Activated naive CD8-positive, alpha-beta T cell treated with anti-CD3 and anti-CD28 coated beads for 36 hours (primary cell): ENCODE data around the gene FAM98A. TPM values are rescaled to one million over a fixed set of nuclear protein-coding genes. Genes with fewer than 3 reads are reported as not detected.

Experiments
- DNase-seq: peaks from one replicate; pipeline ENCODE4 v3.0.0; 2021
- H3K27ac Mint-ChIP-seq: one replicate; pipeline ENCODE4 v1.8.0; 2022; ENCODE audit warnings: mild to moderate bottlenecking, moderate library complexity, mixed read lengths
- H3K27me3 Mint-ChIP-seq: one replicate; pipeline ENCODE4 v1.8.0; 2022; ENCODE audit warnings: mild to moderate bottlenecking, mixed read lengths
- H3K36me3 Mint-ChIP-seq: one replicate; pipeline ENCODE4 v1.8.0; 2021; ENCODE audit warnings: mild to moderate bottlenecking, mixed read lengths
- H3K4me1 Mint-ChIP-seq: one replicate; pipeline ENCODE4 v1.8.0; 2021; ENCODE audit warnings: mixed read lengths
- H3K4me3 Mint-ChIP-seq: one replicate; pipeline ENCODE4 v1.8.0; 2022; ENCODE audit warnings: mild to moderate bottlenecking, moderate library complexity, mixed read lengths
- H3K9me3 Mint-ChIP-seq: one replicate; pipeline ENCODE4 v1.8.0; 2022; ENCODE audit warnings: mixed read lengths
- total RNA-seq, 2 experiments: library from RNA; stranded (reverse); gene quantifications; one replicate each; pipeline ENCODE4 v1.2.3, GENCODE V29; 2021

The FAM98A gene
- total RNA-seq, 2 experiments from 2014 or later, result 74.3 to 77.3 TPM

DNA sequence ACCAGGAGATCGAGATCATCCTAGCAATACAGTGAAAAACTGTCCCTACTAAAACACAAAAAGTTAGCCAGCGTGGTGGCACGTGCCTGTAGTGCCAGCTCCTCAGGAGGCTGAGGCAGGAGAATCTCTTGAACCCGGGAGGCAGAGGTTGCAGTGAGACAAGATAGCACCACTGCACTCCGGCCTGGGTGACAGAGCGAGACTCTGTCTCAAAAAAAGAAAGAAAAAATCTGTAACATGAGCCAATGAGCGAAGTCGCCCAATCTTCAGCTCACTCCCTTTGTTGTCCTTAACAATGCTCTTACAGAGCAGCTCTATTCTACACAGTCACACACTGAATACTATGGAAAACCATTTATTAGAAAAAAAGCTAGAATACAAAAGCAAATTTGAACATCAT, 22.0 kb downstream of the FAM98A start:
- no peaks in the 10 kb centered on the region for H3K27me3 Mint-ChIP-seq
- H3K4me1 Mint-ChIP-seq, result peaks cover 8% of the 10 kb centered on the region
- peaks cover 1% of the 10 kb centered on the region for H3K36me3 Mint-ChIP-seq
- H3K27ac Mint-ChIP-seq, result no peak overlapping the region
- DNase-seq, result no peak
- no peak overlapping the region for H3K4me3 Mint-ChIP-seq
- H3K9me3 Mint-ChIP-seq, result no peaks in the 10 kb centered on the region

GRCh38 chr2:33573657-33574056, 25.4 kb downstream of the FAM98A start:
- Mint-ChIP-seq H3K27me3 (no peaks in the 10 kb centered on the region), H3K4me1 (peaks cover 6% of the 10 kb centered on the region), H3K9me3 (no peaks in the 10 kb centered on the region), H3K27ac (no peak overlapping the region), H3K36me3 (no peaks in the 10 kb centered on the region), H3K4me3 (no peak overlapping the region)
- DNase-seq, result no peak

GRCh38 chr2:33570681-33571080, 28.4 kb downstream of the FAM98A start:
- Mint-ChIP-seq H3K4me3 (no peak overlapping the region), H3K9me3 (no peaks in the 10 kb centered on the region), H3K4me1 (peaks cover 6% of the 10 kb centered on the region), H3K27ac (no peak overlapping the region), H3K27me3 (no peaks in the 10 kb centered on the region), H3K36me3 (peaks cover 2% of the 10 kb centered on the region)
- DNase-seq, result no peak

- H3K4me1 Mint-ChIP-seq, result no peaks in the 10 kb centered on the region
- H3K4me3 Mint-ChIP-seq, result no peak overlapping the region
- no peaks in the 10 kb centered on the region for H3K9me3 Mint-ChIP-seq
- H3K36me3 Mint-ChIP-seq, result peaks cover 18% of the 10 kb centered on the region
- no peak for DNase-seq
- H3K27ac Mint-ChIP-seq, result no peak overlapping the region
- no peaks in the 10 kb centered on the region for H3K27me3 Mint-ChIP-seq
Observed at GRCh38 chr2:33561872-33562271, 37.2 kb downstream of the FAM98A start.

DNA sequence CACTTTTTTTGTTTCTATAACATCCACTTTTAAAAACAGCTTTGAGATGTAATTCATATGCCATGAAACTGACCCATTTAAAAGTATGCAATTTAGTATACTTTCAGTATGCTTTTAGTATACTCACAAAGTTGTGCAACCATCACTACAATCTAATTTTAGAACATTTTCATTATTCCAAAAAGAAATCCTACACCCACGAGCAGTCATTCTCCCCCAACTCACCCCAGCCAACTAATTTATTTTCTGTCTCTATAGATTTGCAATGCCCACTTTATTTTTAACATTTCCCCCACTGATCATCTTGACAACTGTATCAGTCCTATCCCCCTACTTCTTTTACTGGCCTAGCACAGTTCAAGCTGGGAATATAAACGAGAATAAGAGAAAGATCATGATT, 39.1 kb downstream of the FAM98A start:
- Mint-ChIP-seq H3K27me3 (no peaks in the 10 kb centered on the region), H3K36me3 (peaks cover 13% of the 10 kb centered on the region), H3K27ac (no peak overlapping the region), H3K4me1 (peaks cover 1% of the 10 kb centered on the region), H3K9me3 (no peaks in the 10 kb centered on the region), H3K4me3 (no peak overlapping the region)
- DNase-seq, result no peak

- no peaks in the 10 kb centered on the region for H3K27me3 Mint-ChIP-seq
- H3K4me3 Mint-ChIP-seq, result no peak overlapping the region
- H3K9me3 Mint-ChIP-seq, result no peaks in the 10 kb centered on the region
- DNase-seq, result no peak
- H3K4me1 Mint-ChIP-seq, result peaks cover 6% of the 10 kb centered on the region
- no peak overlapping the region for H3K27ac Mint-ChIP-seq
- peaks cover 19% of the 10 kb centered on the region for H3K36me3 Mint-ChIP-seq
Observed at GRCh38 chr2:33559328-33559727, 39.8 kb downstream of the FAM98A start.

GRCh38 chr2:33555681-33556080, 43.4 kb downstream of the FAM98A start:
- H3K36me3 Mint-ChIP-seq, result peaks cover 15% of the 10 kb centered on the region
- H3K4me1 Mint-ChIP-seq, result peaks cover 6% of the 10 kb centered on the region
- no peak overlapping the region for H3K27ac Mint-ChIP-seq
- DNase-seq, result no peak
- H3K9me3 Mint-ChIP-seq, result peaks cover 1% of the 10 kb centered on the region
- no peak overlapping the region for H3K4me3 Mint-ChIP-seq
- H3K27me3 Mint-ChIP-seq, result no peaks in the 10 kb centered on the region

DNA sequence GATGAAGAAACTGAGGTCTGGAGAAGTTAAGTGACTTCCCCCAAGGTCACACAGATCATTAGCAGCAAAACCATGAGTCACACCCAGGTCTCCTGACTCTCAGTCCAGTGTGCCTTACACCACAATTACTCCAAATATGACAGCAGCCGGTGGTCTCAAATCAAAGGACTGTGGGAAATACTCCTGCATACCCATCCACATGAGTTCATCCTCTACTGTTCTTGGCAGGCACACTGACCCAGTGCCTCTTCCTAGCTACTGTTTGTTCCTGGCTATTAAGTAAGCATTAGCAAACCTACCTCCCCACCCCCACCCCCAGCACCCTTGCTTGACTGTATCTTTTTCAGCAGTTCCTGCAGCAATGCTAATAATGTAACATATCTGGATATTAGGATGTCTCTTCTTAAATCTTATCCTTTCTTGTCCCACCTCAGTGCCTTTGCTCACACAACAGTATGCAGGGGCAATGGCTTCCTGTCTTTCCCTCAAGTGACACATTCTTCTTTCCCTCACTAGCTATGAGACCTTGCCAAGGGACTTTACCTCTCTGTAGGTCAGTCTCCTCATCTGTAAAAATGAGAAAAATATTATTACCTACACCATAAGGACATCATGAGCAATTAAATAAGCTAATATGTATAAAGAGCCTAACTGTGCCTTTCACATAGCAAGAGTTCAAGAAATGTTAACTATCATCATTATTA, 46.2 kb downstream of the FAM98A start:
- no peak for DNase-seq
- Mint-ChIP-seq H3K9me3 (peaks cover 1% of the 10 kb centered on the region), H3K36me3 (peaks cover 16% of the 10 kb centered on the region), H3K27me3 (no peaks in the 10 kb centered on the region), H3K4me1 (peaks cover 6% of the 10 kb centered on the region), H3K27ac (no peak overlapping the region), H3K4me3 (no peak overlapping the region)

- peaks cover 1% of the 10 kb centered on the region for H3K9me3 Mint-ChIP-seq
- H3K27ac Mint-ChIP-seq, result no peak overlapping the region
- peaks cover 6% of the 10 kb centered on the region for H3K4me1 Mint-ChIP-seq
- no peak overlapping the region for H3K4me3 Mint-ChIP-seq
- DNase-seq, result no peak
- no peaks in the 10 kb centered on the region for H3K27me3 Mint-ChIP-seq
- peaks cover 16% of the 10 kb centered on the region for H3K36me3 Mint-ChIP-seq
Observed at GRCh38 chr2:33550206-33550605, 48.9 kb downstream of the FAM98A start.

- Mint-ChIP-seq H3K27me3 (no peaks in the 10 kb centered on the region), H3K27ac (no peak overlapping the region), H3K4me3 (no peak overlapping the region), H3K36me3 (peaks cover 6% of the 10 kb centered on the region), H3K9me3 (no peaks in the 10 kb centered on the region), H3K4me1 (no peaks in the 10 kb centered on the region)
- DNase-seq, result no peak
Observed at GRCh38 chr2:33541243-33541642, 57.9 kb downstream of the FAM98A start.

GRCh38 chr2:33535421-33535820, 63.7 kb downstream of the FAM98A start:
- Mint-ChIP-seq H3K9me3 (no peaks in the 10 kb centered on the region), H3K4me3 (no peak overlapping the region), H3K36me3 (peaks cover 6% of the 10 kb centered on the region), H3K27me3 (no peaks in the 10 kb centered on the region), H3K4me1 (no peaks in the 10 kb centered on the region), H3K27ac (no peak overlapping the region)
- DNase-seq, result no peak

Other genes starting within 250 kb of the FAM98A start
- 1 to 10 TPM; 5.5 to 5.8 TPM for gene RASGRP3, start 122.7 kb downstream of the FAM98A start, total RNA-seq